Bone marrow (tissue), 2 donors: ENCODE measurements around the gene PLB1.

ENCODE experiments used
- DNase-seq, 2 donors: peaks; one replicate each; lab custom pipeline; 2025; lab: John Stamatoyannopoulos, UW

The PLB1 gene

DNA sequence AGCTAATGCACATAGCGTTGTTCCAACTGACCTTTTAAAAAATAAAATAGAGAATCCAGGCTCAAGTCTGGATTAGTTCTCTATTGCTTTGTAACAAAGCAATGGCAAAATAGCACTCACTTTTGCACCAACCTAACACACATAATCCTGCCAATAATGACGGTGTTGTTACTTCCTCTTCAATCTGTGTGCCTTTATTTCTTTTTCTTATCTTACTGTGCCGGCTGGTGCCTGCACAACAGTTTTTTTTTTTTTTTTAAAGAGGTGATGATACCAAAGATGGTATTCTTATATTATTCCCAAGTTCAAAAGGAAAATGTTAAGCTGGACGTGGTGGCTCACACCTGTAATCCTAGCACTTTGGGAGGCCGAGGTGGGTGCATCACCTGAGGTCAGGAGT, 3.4 kb downstream of the PLB1 start:
- no peak for DNase-seq

DNA sequence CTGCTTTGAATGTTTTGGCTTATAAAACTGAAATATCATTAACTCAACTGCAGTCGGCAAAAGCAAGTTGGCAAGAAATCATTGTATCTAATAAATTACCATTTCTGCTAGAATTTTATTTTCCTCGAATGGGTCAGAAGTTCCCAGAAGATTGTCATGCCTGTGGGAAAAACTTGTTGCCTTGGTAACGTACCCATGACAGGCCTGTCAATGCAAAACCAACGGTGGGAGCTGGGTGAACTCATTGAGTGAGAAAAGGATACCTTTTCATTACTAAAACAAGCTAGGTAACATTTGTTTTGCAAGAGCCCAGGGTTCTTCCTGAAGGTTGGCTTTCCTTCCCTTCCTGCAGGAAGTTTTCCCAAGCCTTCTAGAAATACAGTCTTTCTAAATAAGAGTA, 9.5 kb downstream of the PLB1 start:
- no peak for DNase-seq

DNA sequence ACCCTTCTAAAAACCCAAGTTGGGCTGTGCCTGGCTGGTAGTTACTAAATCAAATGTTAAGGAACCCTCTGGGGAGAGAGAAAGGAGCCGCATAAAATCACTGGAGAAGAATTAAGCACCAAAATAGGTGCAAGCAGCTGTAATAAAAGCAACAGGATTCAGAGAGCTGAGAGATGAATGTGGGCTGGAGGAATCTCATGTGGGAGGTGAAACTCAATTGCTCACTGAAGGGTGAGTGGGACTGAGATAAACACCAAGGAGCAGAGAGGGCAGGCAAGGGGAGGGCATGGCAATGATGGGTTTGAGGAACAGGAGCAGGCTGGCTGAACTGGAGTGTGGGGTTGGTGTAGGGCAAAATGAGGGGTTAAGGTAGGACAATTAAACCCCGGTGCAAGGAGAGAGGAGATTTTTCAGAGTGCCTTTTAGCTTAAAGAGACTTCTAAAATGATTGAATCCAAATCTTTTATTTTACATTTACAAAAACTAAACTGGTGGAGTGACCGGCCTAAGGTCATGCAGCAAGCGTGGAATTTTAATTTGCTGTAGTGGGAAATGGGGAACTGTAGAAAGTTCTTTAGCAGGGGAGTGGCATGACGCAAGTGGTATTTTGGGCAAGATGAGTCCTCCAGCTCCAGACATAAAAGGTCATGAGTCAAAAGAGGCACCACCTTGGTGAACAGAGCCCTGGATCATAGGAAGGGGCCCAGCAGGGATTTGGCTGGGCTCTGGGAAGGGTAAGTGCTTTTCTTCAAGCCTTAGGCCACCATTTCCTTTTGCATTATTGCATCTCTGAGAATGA, 10.5 kb downstream of the PLB1 start:
- DNase-seq, result no peak

DNA sequence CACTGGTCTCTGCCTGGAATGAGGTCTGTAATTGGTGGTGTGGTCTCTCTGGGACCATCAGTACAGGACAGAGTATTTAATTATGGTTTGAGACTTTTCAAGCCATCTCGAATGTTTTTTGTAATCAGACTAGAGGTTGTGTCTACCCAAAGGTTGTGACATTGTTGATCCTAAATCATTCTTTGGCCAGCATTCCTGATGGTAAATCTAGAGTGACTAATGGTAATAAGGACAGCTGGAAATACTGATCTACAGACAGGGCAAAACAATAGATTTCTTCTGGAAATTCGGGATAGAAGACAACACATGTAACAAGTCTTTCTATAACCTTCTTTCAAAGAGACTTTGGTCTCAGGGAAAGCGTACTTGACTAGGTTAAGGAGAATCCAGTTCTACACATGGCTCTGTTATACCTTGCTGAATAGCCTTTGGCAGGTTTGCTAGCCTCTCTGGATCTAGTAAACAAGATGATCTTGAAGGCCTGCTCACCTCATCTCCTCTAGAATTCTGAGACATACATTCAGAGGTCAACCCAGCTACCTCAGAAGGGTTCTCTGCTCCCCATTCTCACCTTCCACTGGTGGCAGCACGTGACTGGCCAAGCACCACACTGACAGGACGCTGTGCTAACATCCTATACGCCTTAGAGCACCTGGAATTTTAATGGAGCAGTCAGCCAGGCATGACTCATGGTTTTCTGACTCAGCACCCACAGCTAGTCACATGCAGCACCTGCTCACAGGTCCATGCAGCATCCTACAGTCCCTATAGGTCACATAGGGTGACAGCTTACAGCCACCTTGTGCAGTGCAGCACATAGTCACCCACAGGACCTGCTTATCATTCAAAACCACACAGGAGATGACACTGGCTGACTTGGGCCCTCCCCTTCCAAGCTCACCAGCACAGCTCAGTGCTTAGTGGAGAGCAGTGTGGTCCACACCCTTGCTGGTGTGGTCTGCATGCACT, 12.2 kb downstream of the PLB1 start:
- DNase-seq, result no peak

DNA sequence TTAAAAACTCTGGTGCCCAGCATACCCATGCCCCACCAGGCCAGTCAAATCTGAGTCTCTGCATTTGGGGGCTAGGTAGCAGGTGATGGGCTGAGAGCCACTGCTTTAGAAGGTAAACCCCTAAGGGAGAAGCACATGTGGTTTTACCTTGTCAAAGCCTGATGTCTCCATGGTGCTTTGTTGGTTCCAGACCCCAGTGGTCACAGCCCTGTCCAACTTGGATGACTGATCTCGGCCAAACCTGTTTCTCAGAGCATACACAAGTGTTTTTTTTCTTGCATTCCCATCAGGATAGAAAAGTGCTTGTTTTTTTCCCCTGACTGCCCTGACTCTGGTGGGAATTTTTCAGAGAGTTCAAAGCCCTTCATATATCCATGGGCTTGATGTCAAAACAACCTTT, 13.5 kb downstream of the PLB1 start:
- no peak for DNase-seq

DNA sequence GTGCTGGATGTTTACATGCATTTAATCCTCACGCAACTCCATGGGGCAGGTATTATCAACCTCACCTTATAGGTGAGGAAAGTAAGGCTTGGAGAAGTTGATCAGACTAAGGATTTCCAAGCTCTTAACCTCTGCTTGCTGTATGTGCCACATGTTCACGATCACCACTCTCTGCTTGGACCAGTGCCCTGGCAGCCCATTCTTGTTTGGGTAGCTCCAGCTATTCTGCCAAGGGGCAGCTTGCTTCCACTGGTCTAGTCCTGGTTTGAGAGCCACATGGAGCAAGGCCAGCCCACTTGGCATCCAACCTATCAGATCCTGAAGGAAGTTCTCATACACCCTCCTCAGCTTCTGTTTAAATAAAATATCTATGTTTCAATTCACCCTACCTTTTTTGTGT, 14.3 kb downstream of the PLB1 start:
- DNase-seq, result no peak

DNA sequence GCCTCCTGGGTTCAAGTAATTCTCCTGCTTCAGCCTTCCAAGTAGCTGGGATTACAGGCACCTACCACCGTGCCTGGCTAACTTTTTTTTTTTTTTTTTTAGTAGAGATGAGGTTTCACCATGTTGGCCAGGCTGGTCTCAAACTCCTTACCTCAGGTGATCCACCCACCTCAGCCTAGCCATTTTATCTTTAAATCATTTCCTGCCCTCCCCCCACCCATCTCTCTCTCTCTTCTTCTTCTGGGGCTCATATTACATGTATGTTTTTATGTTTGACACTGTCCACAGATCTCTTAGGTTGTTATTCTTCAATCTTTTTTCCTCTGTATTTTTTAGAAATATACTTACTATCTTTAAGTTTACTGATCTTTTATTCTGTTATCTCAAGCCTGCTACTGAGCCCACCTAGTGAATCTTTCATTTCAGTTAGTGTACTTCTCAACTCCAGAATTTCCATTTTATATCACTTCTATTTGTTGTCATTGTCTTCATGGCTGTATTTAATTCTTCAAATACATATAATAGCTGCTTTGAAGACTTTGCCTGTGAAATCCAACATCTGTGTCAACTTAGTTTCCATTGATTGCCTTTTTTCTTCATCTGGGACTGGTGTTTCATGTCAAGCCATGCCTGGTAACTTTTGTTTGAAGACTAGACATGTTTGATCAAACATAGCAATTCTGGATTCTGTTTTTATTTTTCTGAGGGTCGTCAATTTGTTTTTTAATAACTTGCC, 16.2 kb downstream of the PLB1 start:
- DNase-seq, result no peak

DNA sequence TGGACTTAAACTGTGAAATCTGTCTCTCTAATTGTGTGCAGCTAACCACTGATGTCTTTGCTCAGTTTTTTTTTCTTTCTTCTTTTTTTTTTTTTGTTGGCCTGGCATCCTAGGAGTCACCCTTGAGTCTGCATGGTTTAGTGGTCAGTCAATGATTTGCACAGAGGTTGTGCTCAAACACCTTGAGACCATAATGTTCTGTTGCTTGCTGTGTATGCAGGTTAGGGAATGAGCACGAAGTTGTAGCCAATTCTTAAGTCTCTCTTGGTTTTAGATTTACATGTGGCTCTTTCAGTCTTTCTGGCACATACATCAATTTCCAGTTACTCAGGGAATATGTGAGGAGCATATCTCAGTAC, 16.7 kb downstream of the PLB1 start:
- no peak for DNase-seq

DNA sequence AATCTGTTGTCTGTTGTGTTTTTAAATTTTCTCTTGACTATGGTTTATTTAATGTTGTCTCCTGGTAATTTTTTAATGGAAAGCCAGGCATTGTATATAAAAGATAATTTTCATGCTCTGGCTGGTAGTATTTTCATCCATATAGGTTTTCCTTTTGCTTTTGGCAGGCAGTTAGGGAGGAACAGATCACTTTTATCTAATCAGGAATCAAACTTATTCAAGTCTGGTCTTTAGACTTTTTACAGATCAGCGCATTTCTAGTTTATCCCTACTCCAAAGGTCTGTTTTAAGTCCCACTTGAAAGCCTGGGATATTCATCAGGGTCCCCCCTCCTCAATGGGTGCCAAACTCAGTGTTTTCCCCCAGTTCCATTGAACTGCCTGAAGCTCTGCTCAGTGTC, 17.2 kb downstream of the PLB1 start:
- no peak for DNase-seq

DNA sequence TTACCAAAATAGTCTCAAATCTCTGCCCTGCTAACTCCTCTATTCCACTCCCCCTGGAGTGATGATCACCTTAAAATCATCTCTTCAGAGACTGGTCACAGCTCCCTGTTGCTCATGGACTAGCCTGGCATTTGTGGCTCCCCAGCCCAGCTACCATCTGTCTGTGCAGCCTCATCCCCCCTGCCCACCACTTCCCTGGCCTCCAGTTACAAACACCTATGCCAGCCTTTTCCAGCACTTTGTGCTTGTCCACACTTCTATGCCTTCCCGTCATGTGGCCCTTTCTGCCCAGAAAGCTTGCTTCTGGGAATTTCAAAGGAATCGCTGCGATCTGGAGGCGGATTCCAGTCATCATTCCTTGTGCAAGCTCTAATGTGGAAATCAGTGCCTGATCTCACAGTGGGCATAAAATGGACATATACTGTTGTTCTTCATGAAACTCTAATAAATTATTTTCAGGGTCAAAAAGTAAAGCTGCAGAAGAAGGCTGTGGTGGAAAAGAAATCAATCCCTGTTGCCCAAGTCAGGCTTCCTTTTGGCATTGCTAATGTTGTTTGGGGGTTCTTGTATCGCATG, 19.4 kb downstream of the PLB1 start:
- DNase-seq, result no peak

DNA sequence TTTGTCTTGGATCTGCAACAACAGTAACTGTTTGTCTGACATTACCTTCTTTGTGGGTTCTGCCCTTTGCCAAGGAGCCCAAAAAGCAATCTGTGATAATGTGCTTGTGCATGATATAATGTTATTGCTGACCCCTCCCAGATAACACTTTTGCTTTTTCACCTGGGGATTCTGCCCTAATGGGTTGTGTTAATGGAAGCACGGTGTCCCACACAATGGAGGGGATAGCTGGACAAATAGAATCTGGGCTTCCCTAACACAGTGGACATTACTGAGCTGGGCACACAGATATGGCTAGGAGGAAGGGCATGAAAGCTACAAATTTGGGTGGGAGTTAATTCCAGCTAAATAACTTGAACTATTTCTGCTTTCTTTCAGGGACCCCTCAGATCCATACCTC, 20.6 kb downstream of the PLB1 start:
- DNase-seq, result no peak

DNA sequence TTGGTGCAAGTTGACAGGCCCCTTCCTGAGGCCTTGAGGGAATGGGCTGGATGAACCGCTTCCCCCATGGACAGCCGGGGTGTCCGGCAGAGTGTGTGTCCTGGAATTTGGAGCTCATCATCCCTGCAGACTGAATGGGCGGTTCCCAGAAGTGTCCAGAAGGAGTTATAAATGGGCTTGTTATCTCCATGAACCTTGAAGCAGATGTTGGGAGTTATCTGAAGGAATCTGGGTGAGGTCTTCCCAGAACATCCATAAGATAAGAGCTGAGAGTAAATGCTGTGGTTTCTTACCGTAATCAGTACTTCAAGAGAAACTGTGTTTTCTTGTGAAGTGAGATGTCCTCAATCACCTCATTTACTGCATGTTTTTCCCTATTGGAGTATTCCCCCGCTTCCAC, 21.1 kb downstream of the PLB1 start:
- no peak for DNase-seq

DNA sequence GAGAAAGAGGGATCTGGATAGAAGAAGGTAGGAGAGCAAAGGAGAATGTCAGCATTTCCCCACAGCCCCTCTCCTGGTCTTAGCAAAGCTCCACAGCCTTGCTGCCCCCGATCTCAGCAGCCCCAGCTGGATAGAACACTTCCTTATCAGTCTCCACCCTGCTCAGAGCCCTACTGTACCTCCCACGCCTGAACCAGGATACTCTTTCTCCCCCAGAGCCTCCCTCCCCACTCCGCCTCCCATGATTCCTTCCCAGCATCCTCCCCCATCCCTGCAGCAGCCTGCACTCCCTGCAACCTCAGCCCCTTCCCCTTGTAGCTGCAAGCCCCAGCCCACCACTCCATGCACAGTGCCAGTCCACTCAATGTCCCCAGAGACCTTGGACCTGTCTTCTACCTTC, 25.8 kb downstream of the PLB1 start:
- no peak for DNase-seq

DNA sequence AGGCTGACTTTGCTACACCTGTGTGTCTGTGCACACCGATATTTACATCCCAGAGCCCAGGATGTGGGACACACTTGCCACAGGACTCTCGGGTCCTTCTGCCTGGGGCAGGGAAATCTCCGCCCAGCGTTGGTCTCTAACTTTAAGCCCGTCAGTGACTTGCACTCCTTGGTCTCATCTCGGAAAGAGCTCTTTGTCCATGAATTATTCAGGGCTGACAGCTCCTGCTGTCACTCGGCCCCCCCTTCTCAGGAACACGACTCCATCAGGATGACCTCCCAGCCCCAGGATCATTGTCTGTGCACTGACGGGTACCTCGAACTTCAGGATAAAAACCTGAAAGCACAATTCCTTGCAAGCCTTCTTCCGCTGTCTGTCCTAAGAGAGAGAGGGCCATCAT, 26.6 kb downstream of the PLB1 start:
- DNase-seq, result no peak

DNA sequence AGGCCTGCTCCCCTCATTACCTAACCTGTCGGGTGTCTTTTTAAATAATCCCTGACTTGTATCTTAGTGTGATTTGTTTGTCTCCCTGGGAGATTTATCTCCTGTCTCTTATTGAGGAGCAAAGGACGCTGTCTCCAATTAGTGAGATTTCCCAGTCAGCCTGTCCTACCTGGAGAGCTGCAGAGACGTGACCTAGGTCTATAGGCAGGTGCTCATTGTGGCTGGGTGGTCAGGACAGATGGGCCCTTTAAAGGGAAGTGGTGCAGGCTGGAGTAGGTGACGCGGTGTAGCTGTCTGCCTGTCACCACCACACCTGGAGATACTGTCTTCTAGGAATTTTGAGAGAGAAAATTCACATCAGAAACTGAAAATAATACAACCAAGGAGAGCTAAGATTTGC, 28.0 kb downstream of the PLB1 start:
- DNase-seq, result no peak

DNA sequence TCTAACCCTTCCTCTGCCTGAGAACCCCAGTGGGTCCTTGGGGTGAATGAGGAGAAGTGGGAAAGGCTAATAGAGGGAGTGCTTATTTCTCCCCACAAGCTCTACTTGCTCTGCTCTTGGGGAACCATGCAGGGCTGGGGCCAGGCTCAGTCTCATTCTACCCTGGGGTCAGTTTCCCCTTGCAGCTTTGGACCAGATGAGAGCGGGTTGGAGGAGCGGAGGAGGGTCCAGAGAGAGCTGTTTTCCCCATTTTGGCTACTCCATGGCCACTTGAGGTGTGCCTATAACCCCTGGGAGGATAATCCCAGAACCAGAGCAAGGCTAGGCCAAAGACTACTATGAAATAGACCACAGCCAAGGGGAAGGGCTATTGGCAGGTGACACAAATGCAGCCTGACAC, 29.6 kb downstream of the PLB1 start:
- no peak for DNase-seq

DNA sequence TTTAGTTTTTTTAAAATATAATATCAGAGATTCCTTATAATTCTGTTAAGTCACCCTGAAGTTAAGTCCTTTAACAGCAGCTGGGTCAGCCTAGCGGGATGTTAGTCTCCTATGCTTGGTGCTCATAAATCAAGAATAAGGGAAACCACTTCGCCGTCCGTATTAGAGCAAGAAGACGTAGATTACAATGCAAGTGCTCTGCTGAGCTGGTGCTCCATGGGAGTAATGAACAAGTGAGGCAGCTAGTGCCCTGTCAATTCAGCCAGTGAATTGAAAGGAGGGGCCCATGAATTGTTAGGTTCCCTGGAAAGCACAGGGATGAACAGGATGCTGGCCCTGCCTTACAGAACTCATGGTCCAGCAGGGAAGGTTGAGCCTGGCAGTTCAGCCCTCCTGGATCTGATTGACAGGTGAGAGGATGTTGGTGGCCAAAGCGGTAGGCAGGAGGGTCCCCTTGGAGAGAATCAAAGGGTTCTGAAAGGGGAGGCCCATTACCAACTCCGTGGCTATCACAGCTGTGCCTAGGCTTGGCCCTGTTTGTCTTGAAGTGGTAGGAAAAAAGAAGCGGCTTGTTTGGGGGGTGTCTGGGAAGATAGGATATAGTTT, 30.8 kb downstream of the PLB1 start:
- DNase-seq, result no peak

DNA sequence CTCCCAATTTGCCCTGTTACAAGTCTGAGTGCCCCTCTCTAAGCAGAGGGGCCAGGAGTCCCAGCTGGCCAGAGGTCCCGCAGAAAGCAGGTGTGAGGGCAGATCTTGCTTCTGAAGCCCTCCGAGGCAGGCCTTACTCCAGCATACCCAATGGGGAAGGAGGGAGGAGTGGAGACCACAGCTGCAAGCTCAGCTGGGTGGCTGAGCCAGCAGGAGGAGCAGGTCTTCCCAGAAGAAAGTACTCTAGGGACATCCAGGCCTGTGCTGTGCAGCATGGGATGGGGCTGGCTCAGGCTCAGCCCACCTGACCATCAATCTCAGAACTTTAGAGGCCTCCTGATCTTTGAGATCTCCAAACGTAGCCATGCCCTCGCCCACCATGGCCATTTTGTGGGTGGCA, 31.3 kb downstream of the PLB1 start:
- DNase-seq, result no peak

DNA sequence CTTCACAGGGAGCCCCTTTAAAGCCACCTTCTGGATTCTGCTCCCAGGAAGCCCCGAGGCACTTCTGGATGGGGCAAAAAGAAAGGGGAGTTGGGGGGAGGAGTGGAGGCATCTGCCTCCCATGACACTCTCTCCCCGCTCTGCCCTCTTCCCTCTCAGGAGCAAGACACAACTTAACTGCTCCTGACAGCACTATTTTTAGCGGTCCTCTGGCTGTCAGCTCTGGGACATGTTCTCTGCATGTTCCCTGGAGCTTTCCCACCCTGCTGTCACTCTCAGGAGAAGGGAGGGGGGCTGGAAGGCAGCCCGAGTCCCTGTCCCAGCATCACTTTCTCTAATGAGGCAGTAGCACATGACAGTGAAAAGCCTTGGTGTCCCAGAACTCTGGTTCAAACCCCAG, 32.3 kb downstream of the PLB1 start:
- DNase-seq, result no peak

DNA sequence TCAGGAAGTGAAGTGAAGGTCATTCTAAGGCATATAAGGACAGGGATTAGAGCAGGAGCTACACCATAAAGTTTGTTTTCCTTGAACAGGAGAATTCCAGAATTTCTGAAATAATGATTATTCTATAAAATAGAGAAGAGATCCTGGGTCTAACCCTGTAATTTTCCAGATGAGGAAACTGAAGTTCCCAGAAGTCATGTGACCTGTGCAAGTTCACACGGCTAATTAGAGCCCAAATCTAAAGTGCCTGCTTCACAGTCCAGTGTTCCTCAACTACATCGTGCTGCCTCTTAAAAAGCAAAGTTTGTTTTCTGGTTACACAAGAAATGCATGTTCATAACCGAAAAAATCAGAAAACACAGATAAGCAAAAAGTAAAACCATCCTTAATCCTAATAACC, 34.9 kb downstream of the PLB1 start:
- DNase-seq, result no peak

DNA sequence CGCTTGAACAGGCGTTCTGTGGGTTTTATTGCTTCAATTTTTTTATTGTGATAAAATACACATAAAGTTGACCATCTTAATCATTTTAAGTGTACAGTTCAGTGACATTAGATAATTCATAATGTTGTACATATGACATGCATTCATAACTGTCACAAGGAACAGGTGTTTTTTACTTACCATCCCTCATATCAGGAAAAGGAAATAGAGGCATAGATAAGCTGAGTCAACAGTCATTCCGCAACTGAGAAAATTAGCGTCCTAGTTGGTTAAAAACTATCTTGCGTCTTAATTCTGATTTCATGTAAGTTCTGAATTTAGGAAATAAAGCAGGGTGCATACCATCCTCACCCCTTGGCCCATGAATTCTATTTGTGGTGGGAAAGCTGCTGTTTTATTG, 36.5 kb downstream of the PLB1 start:
- DNase-seq, result no peak
